Right lobe of liver (tissue), 6 donors: Measurements from ENCODE around the gene EZR. TPM values are rescaled to one million over a fixed set of nuclear protein-coding genes. Genes with fewer than 3 reads are reported as not detected.

ENCODE experiments used
- ATAC-seq, 4 donors: fragments of 200-7000 bp; cut with Tn5 transposase; one replicate each; pipeline ENCODE4 v1.9.1; 2020; ENCODE audit warnings: mild to moderate bottlenecking in 4 of 4, moderate library complexity in 4 of 4
- DNase-seq, 3 donors: peaks; one replicate each; pipeline ENCODE4 v3.0.0-alpha.2; 2020
- H3K27ac ChIP-seq, 3 donors: fragments of 200-600 bp; one replicate each; pipeline ENCODE4 v1.8.0; 2022
- H3K27me3 ChIP-seq, 2 donors: fragments of 200-600 bp; one replicate each; pipeline ENCODE4 v1.8.0; 2022
- H3K36me3 ChIP-seq, 4 donors: fragments of 200-600 bp; sonication (generic) in 1 of 4; one replicate each; pipeline versions ENCODE4 v1.5.1 to v1.8.0; 2017 to 2022; ENCODE audit warnings: control low read depth in 1 of 4
- H3K4me1 ChIP-seq, 4 donors: fragments of 200-600 bp; sonication (generic) in 1 of 4; one replicate each; pipeline versions ENCODE4 v1.5.1 to v1.8.0; 2017 to 2022; ENCODE audit warnings: control low read depth in 1 of 4
- H3K4me3 ChIP-seq, 3 donors: fragments of 200-600 bp; one replicate each; pipeline ENCODE4 v1.8.0; 2022
- H3K9me3 ChIP-seq, 4 donors: fragments of 200-600 bp; sonication (generic) in 1 of 4; one replicate each; pipeline versions ENCODE4 v1.5.1 to v1.8.0; 2017 to 2022; ENCODE audit warnings: control low read depth in 1 of 4
- POLR2A ChIP-seq: fragments of 450-650 bp; IDR thresholded peaks from one replicate; pipeline ENCODE4 v1.6.1; 2017; ENCODE audit warnings: antibody characterized with exemption, mild to moderate bottlenecking
- WGBS: methylation state at CpG from one replicate; pipeline ENCODE4 v1.1.6; 2018; ENCODE audit warnings: low coverage, low lambda C conversion rate; ENCODE audit not compliant: insufficient coverage; ENCODE audit errors: missing lambda C conversion rate; 5-methylcytosine and 5-hydroxymethylcytosine counted together
- intact Hi-C, 2 donors: fragments of 100-400 bp; cut with DNase I; formaldehyde crosslinking; loops; one replicate each; pipeline versions ENCODE4 v1.11.2 to v1.14.1; 2022
- total RNA-seq, 6 experiments: library from RNA; depleted of rRNA in 2 of 6; stranded (reverse); fragments of >200 nt in 2 of 6; fragmentation: NEBNext Ultra II Directional in 3 of 6; extraction: Animal tissue kit (Norgen Biotek cat#: 25700) in 3 of 6; gene quantifications; one replicate each; pipeline versions ENCODE4 v1.1.0 to v1.2.4, GENCODE V29; 2016 to 2023
- TF ChIP-seq, protein P1 (sequence below), 4 donors: fragments of 200-600 bp in 3 of 4; fragments of 450-650 bp in 1 of 4; IDR thresholded peaks; one replicate each; pipeline versions ENCODE4 v1.5.1 to v1.8.0; 2016 to 2022; ENCODE audit warnings: antibody characterized with exemption in 4 of 4, mild to moderate bottlenecking in 2 of 4
- donor health status: DM: no; HTN: yes; CAD: no.
- donor health status: DM: no; HTN: no; CAD: no.
- donor health status: DM: no; HTN: no; CAD: no.
- donor health status: DM: no; HTN: yes; CAD: no.
- donor health status: DM: no; HTN: yes; CAD: no.

EZR gene
- total RNA-seq, 6 experiments from 2014 or later, result 26.4 to 161 (median 35.9) TPM

DNA sequence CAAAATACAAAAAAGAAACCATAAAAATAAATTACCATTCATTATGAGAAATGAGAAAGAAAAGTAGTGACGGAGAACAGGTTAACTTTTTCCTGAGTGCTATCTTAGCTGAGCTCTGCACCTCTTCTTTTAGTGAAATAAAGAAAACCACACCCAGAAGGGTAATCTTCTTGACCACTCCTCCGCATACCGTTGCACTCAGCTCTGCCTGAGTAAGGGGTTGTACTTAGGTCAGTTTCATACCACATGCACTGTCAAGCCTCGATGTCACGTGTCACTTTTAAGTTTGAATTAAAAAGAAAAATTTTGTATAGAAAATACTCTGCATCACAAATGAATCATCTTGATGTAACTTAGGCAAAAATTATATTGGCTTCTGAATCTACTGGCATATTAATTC, 2.8 kb downstream of the EZR start:
- H3K4me3 ChIP-seq, result peak overlapping the region in 2 of 3 donors; percentile 1 to 88
- peak overlapping the region in 2 of 3 donors; percentile 93 to 94 for H3K27ac ChIP-seq
- peak in 1 of 3 donors; percentile 3 for DNase-seq
- H3K9me3 ChIP-seq, result no peaks in the 10 kb centered on the region
- no peak for ATAC-seq
- peaks cover 0 to 45% (median 8%) of the 10 kb centered on the region in 4 donors for H3K4me1 ChIP-seq
- H3K27me3 ChIP-seq, result no peaks in the 10 kb centered on the region
- WGBS, result 77% methylated on average over 5 of the region's 5 CpGs
- TF ChIP-seq, protein P1, sequence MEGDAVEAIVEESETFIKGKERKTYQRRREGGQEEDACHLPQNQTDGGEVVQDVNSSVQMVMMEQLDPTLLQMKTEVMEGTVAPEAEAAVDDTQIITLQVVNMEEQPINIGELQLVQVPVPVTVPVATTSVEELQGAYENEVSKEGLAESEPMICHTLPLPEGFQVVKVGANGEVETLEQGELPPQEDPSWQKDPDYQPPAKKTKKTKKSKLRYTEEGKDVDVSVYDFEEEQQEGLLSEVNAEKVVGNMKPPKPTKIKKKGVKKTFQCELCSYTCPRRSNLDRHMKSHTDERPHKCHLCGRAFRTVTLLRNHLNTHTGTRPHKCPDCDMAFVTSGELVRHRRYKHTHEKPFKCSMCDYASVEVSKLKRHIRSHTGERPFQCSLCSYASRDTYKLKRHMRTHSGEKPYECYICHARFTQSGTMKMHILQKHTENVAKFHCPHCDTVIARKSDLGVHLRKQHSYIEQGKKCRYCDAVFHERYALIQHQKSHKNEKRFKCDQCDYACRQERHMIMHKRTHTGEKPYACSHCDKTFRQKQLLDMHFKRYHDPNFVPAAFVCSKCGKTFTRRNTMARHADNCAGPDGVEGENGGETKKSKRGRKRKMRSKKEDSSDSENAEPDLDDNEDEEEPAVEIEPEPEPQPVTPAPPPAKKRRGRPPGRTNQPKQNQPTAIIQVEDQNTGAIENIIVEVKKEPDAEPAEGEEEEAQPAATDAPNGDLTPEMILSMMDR (IDR thresholded peaks at IDR 0.05), result no peak
- no peak for TF ChIP-seq POLR2A
- peaks cover 0 to 5% (median 0%) of the 10 kb centered on the region in 4 donors for H3K36me3 ChIP-seq
- intact Hi-C loops, result no loop called here

DNA sequence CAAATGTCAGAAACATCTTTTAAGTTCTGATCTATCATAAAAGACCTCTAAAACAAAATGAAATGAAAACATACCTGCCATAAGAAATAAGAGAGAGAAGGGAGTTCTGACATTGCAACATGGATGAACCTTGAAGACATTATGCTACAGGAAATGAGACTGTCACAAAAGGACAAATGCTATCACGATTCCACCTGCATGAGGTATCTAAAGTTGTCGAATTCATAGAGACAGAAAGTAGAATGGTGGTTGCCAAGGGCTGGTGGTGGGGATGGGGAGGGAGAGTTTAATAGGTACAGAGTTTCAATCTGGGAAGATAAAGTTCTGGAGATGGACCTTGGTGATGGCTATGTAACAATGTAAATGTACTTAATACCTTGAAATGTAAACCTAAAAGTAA, 3.3 kb downstream of the EZR start:
- no peak for TF ChIP-seq POLR2A
- TF ChIP-seq, protein P1 (IDR thresholded peaks at IDR 0.05), result no peak
- Histone ChIP-seq H3K4me3 (peak overlapping the region; percentile 1 to 88 (median 5)), H3K4me1 (peaks cover 0 to 48% (median 8%) of the 10 kb centered on the region in 4 donors), H3K27ac (no peak overlapping the region), H3K9me3 (no peaks in the 10 kb centered on the region), H3K36me3 (peaks cover 0 to 8% (median 0%) of the 10 kb centered on the region in 4 donors), H3K27me3 (no peaks in the 10 kb centered on the region)
- WGBS, result 50% methylated on average over 2 of the region's 2 CpGs
- intact Hi-C loops, result no loop called here
- ATAC-seq, result no peak
- DNase-seq, result no peak

DNA sequence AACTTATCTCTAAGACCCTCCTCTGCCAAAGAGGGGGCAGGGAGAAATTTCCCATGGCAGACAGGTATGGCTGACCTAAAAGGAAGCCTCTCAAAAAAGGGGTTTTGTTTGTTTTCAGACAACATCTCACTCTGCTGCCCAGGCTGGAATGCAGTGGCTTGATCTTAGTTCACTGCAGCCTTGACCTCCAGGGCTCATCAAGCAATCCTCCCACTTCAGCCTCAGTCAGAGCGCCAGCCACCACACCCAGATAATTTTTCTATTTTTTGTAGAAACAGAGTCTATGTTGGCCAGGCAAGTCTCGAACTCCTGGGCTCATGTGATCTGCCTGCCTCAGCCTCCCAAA, 3.8 kb downstream of the EZR start:
- DNase-seq (peak in 1 of 3 donors; percentile 32), ATAC-seq (no peak)
- Histone ChIP-seq H3K4me3 (peak overlapping the region in 2 of 3 donors; percentile 1 to 10), H3K4me1 (peaks cover 0 to 53% (median 8%) of the 10 kb centered on the region in 4 donors), H3K36me3 (peaks cover 0 to 11% (median 0%) of the 10 kb centered on the region in 4 donors), H3K27ac (no peak overlapping the region), H3K27me3 (no peaks in the 10 kb centered on the region), H3K9me3 (no peaks in the 10 kb centered on the region)
- TF ChIP-seq POLR2A, result no peak
- TF ChIP-seq, protein P1 (IDR thresholded peaks at IDR 0.05), result no peak
- intact Hi-C loops, result no loop called here
- WGBS, result 50% methylated on average over 1 of the region's 2 CpGs

DNA sequence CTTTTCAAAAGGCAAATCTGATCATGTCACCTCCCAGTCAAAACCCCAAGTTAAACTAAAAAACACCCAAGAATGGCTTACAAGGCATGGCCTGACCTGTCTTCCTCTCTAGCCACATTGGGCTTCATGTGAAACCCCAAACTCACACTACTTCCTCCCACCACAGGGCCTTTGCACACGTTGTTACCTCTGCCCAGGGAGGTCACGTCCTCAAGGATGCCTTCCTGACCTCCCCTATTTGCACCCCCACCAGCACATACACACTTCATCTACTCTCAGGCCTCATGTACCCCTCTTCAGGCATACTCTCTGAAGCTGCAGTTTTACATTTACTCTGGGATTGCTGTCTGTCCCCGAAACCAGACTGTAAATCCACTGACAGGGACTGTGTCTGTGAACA, 6.1 kb downstream of the EZR start:
- DNase-seq (peak in 1 of 3 donors; percentile 21), ATAC-seq (no peak)
- no peaks in the 10 kb centered on the region for H3K27me3 ChIP-seq
- H3K4me3 ChIP-seq, result no peak overlapping the region
- TF ChIP-seq, protein P1 (IDR thresholded peaks at IDR 0.05), result no peak
- no peak for TF ChIP-seq POLR2A
- WGBS, result 86% methylated on average over 3 of the region's 3 CpGs
- no peak overlapping the region for H3K27ac ChIP-seq
- peaks cover 0 to 65% (median 8%) of the 10 kb centered on the region in 4 donors for H3K4me1 ChIP-seq
- H3K36me3 ChIP-seq, result peaks cover 0 to 11% (median 0%) of the 10 kb centered on the region in 4 donors
- H3K9me3 ChIP-seq, result no peaks in the 10 kb centered on the region
- intact Hi-C loops, result no loop called here
